Calu3 (cell line): Measurements from ENCODE around the gene RBMY1E. TPM values are rescaled to one million over a fixed set of nuclear protein-coding genes. Genes with fewer than 3 reads are reported as not detected.
"Not testable (repeated sequence)": the region's sequence is repeated elsewhere in the genome, so short reads cannot be mapped to it uniquely, and the experiment has no call there.

ENCODE experiments used
- Bru-seq: library from RNA; stranded (reverse); fragments of 400-500 nt; gene quantifications from one replicate; lab custom pipeline; 2021; lab: Mats Ljungman, UMichigan
- BruChase-seq, 2 experiments: library from RNA; stranded (reverse); fragments of 400-500 nt; gene quantifications; one replicate each; lab custom pipeline; 2021; lab: Mats Ljungman, UMichigan
- BruUV-seq: library from RNA; stranded (reverse); fragments of 400-500 nt; replicated peaks from 2 replicates; lab custom pipeline; 2021; lab: Mats Ljungman, UMichigan
- CTCF ChIA-PET: fragments of 300-600 bp; sonication (Branson Sonifier 250); formaldehyde crosslinking; loops from one replicate; lab custom pipeline; 2022; ENCODE audit warnings: antibody characterized with exemption; lab: Charles Lee
- DNase-seq: peaks from one replicate; pipeline ENCODE4 v3.0.0; 2022
- H3K27ac Mint-ChIP-seq: one replicate; pipeline ENCODE4 v1.8.0; 2022; ENCODE audit warnings: mixed read lengths; ENCODE audit not compliant: unreplicated experiment
- H3K27me3 Mint-ChIP-seq: one replicate; pipeline ENCODE4 v1.8.0; 2022; ENCODE audit warnings: mixed read lengths; ENCODE audit not compliant: unreplicated experiment
- H3K36me3 Mint-ChIP-seq: one replicate; pipeline ENCODE4 v1.8.0; 2022; ENCODE audit warnings: mild to moderate bottlenecking, moderate library complexity, mixed read lengths; ENCODE audit not compliant: insufficient read depth, unreplicated experiment
- H3K4me1 Mint-ChIP-seq: one replicate; pipeline ENCODE4 v1.8.0; 2022; ENCODE audit warnings: mild to moderate bottlenecking, low read depth, mixed read lengths; ENCODE audit not compliant: unreplicated experiment
- H3K4me3 Mint-ChIP-seq: one replicate; pipeline ENCODE4 v1.8.0; 2022; ENCODE audit warnings: mild to moderate bottlenecking, low read depth, moderate library complexity, mixed read lengths; ENCODE audit not compliant: unreplicated experiment
- H3K9me3 Mint-ChIP-seq: one replicate; pipeline ENCODE4 v1.8.0; 2022; ENCODE audit warnings: low read depth, mixed read lengths; ENCODE audit not compliant: unreplicated experiment
- intact Hi-C: fragments of 100-400 bp; cut with micrococcal nuclease; formaldehyde crosslinking; loops from one replicate; pipeline ENCODE4 v1.10.0; 2022; ENCODE audit not compliant: unreplicated experiment
- long read RNA-seq: library from polyadenylated mRNA; stranded (forward); transcript quantifications from one replicate; pipeline ENCODE4 v2.0.0, GENCODE V29; 2022
- total RNA-seq: library from RNA; stranded (reverse); gene quantifications from 2 replicates; pipeline ENCODE4 v1.2.3, GENCODE V29; 2022

Gene RBMY1E
- total RNA-seq (not detected in 2 replicates), Bru-seq, nascent RNA (not detected), BruChase-seq, experiment 1, labeled RNA remaining after a 6-hour chase (not detected), BruChase-seq, experiment 2, labeled RNA remaining after a 2-hour chase (not detected)
- long read RNA-seq = 0 reads

- H3K27ac Mint-ChIP-seq, DNase-seq, H3K36me3 Mint-ChIP-seq, BruUV-seq, intact Hi-C loops, H3K27me3 Mint-ChIP-seq, H3K4me1 Mint-ChIP-seq, CTCF ChIA-PET, H3K4me3 Mint-ChIP-seq, H3K9me3 Mint-ChIP-seq: not testable (repeated sequence)
Observed at GRCh38 chrY:21917932-21918331, at the start of gene RBMY1E. Gene RBMY1E, minus strand, starts transcription at chrY:21918032. Its CDS starts 1,978 bp downstream, at chrY:21916054.

GRCh38 chrY:21894426-21894825, 23.4 kb downstream of the RBMY1E start, which contains the start of gene RBMY1D:
Gene RBMY1D, minus strand, starts transcription at chrY:21894526. Its CDS starts 2,013 bp downstream, at chrY:21892513.
- CTCF ChIA-PET, H3K27me3 Mint-ChIP-seq, BruUV-seq, DNase-seq, H3K9me3 Mint-ChIP-seq, H3K4me1 Mint-ChIP-seq, H3K4me3 Mint-ChIP-seq, intact Hi-C loops, H3K27ac Mint-ChIP-seq, H3K36me3 Mint-ChIP-seq: not testable (repeated sequence)

- H3K27ac Mint-ChIP-seq, H3K4me3 Mint-ChIP-seq, H3K27me3 Mint-ChIP-seq, intact Hi-C loops, H3K4me1 Mint-ChIP-seq, CTCF ChIA-PET, BruUV-seq, DNase-seq, H3K36me3 Mint-ChIP-seq, H3K9me3 Mint-ChIP-seq: not testable (repeated sequence)
Observed at GRCh38 chrY:21869407-21870076, 48.3 kb downstream of the RBMY1E start.

Other genes starting within 250 kb of the RBMY1E start
- gene RBMY1D, start 23.5 kb downstream of the RBMY1E start, total RNA-seq = not detected in 2 replicates